Activated CD4-positive, alpha-beta T cell treated with anti-CD3 and anti-CD28 coated beads, Interleukin-2, amount 50 U/mL, for 16 hours (primary cell): ENCODE results near the gene MAL.
A peak's percentile ranks its signal among the peaks of the same experiment; 100 is the strongest.

Experiments
- DNase-seq: peaks from one replicate; pipeline ENCODE4 v3.0.0-alpha.2; 2020

Gene MAL

DNA sequence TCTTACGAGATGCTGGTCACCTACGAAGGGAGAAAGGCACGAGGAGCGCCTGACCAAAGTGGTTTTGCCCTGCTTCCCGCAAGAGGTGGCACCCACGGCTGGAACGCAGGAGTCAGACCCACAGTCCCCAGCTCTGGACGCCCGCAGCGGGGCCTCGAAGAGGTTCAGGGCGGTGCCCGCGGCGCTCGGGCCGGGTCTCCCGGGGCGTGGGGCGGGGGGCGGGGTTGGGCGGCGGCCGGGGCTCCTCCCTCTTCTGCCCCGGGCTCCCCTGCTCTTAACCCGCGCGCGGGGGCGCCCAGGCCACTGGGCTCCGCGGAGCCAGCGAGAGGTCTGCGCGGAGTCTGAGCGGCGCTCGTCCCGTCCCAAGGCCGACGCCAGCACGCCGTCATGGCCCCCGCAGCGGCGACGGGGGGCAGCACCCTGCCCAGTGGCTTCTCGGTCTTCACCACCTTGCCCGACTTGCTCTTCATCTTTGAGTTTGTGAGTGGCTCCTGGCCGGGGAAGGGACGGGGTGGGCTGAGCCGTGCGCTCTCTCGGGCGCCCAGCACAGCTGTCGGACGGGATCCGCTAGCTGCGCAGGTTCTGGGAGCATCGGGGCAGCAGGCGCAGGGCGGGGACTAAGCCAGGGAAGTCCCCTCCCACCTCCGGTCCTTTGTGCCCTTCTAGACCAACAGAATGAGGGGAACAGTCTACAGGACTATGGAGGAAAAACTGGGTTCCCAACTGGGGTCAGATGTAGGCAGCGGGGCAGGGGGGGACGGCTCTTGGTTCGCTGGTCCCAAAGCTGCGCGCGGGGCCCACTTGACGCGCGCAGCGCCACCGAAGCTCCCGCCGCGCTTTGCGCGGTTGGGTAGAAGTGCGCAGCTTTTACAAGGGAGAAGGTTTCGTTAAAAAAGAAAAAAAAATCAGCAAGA lies at the start of gene MAL:
Gene MAL, plus strand, starts transcription at position 303 of the 914 bp plus-strand sequence. Its CDS starts 85 bp downstream, at position 388.
- DNase-seq, result peak; percentile 58

DNA sequence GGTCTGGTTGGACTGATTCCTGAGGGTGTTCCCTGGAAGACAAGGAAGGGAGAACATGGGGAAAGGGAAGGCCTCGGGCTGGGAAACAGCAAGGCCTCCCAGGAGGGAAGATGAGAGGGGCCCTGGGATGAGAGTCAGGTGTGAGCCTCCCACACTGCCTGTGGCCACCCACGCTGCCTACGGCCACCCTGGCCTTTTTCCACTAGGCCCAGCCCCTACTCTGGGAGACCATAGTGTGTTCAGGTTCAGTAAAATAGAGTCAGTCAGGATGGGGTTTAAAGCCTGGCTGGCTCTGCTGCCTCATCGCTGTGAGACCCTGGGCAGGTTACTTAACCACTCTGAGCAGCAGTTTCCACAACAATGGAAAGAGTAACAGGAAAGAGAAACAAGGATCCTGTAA lies 47.7 kb upstream of the MAL start:
- DNase-seq, result no peak

DNA sequence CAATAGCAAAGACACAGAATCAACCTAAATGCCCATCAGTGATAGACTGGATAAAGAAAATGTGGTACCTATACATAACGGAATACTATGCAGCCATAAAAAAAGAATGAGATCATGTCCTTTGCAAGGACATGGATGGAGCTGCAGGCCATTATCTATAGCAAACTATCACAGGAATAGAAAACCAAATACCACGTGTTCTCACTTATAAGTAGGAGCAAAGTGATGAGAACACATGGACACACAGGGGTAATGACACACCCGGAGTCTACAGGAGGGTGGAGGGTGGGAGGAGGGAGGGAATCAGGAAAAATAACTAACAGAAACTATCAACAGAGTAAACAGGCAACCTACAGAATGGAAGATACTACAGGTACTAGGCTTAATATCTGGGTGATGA lies 46.6 kb upstream of the MAL start:
- DNase-seq, result no peak

DNA sequence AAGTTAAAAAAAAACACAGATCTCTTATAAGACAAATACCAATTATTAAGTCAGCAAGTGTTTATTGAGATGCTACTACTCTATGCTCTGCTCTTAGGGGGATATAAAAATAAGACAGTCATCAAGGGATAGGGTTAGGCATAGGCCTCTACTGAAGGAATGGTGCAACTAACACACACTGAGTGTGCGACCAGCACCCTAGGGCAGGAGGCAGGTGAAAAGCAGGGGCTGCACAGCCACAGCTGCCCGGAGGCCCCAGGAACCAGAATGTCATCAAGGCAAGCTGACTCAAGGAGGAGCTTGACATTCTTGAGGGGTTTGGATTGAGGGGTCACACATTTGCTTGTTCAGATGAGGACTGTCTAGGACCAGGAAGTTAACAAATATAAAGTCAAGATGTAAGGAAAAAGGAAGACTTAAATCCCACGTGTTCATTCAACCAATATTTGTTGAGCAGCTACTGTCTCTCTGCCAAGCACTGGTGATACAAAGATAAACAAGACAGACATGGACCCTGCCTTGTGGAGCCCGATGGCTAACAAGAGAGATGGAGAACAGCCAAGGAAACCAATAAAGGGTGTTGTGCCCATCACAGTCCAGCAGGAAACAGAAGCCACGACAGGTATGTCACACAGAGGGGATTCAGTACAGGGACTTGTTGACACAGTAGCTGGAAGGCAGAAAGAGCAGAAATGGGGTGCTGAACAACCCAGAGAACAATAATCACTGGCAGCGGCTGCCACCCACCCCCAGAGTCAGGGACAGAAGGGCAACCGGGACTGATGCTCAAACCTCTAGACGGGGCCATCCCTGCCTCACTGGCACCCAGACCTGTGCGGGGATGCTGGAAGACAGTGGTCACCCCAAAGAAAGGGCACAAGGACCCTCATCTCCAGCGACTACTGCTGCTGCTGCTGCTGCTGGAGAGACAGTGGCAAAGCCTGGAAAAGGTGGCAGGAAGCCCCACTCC lies 45.8 kb upstream of the MAL start:
- no peak for DNase-seq

- no peak for DNase-seq
These were observed 45.1 kb upstream of the MAL start for GRCh38 chr2:94980406-94980805.

DNA sequence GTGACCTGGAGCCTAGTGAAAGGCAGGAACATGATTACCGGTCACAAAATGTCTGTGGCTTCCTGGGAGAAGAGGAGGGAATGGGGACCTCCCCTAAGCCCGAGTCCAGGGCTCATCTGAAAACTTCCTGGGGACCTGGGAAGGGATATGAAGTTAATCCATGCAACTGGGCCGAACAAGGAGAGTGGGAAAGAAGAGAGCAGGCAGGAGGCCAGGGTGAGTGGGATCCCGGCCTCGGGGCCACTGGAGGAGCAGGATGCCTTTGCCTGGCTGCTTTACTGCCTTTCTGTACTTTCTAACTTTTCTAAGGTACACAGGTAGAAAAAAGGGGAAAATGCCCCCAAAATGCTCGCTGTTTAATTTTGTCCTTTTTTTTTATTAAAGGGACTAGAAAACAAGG lies 43.4 kb upstream of the MAL start:
- DNase-seq, result no peak

- DNase-seq, result no peak
These were observed 42.8 kb upstream of the MAL start for GRCh38 chr2:94982675-94983074.

- no peak for DNase-seq
These were observed 40.4 kb upstream of the MAL start for GRCh38 chr2:94984964-94985575.

DNA sequence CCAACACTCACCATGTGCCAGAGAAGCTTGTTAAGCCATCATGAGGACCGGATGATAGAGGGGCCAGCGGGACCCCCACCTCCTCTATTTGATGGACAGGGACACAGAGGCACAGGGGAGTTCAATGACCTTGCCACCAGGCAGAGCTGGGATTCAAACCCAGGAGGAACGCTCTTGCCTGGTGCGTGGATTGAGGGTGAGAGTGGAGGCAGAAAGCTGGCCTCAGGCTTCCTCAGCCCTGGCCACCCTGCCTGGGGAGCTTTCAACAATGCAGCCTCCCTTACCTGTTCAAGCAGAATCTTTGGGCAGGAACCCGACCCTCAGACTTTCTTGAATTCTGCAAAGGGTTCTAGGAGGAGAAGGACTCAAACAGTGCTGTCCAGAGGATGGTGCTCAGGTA lies 39.9 kb upstream of the MAL start:
- DNase-seq, result no peak

GRCh38 chr2:94986392-94986963 lies 39.0 kb upstream of the MAL start:
- DNase-seq, result peak; percentile 41

- DNase-seq, result no peak
These were observed 38.2 kb upstream of the MAL start for GRCh38 chr2:94987074-94988020.

GRCh38 chr2:94990956-94991355 lies 34.6 kb upstream of the MAL start:
- no peak for DNase-seq

- DNase-seq, result no peak
These were observed 33.1 kb upstream of the MAL start for GRCh38 chr2:94992360-94992759.

DNA sequence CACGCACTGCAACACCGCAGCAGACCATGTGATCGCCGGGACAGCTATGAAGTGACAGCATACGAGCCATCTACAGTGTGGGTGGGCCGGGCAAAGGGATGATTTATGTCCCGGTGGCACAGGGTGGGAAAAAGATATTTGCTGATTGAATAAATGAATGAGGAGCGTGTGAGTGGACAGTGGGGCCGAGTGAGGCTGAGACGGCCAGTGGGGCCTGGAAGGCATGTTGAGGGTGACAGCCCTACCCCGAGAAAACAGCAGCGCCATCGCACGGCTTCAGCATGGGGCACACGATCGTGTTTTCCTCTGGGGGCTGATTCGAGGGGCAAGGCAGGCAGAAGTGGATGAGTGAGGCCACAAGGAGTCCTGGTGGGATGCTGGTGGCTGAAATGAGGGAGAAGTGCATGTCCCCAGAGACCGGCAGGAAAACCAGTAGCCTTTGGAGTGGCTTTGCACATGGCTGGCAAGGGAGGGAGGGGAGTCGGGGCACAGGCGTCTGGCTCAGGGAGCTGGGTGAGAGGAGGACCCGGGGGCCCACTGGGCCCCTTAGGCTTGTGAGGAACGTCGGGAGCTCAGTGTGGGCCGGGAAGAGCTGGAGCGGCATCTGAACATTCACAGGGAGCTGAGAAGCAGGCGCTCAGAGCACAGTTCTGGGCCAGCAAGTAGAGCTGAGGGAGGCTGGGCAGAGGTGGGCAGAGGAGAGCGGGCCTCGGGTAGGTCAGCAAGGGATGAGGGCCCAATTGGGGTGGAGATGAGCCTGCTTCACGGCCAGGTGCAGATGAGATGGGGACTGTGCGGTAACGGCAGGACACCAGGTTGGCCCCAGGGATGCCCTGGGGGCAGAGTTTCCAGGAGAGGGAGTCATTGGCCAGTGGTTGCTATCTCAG lies 32.1 kb upstream of the MAL start:
- DNase-seq, result no peak

GRCh38 chr2:94994063-94994913 lies 31.2 kb upstream of the MAL start:
- DNase-seq, result no peak

- DNase-seq, result no peak
These were observed 30.5 kb upstream of the MAL start for GRCh38 chr2:94994914-94995552.

- DNase-seq, result no peak
These were observed 29.8 kb upstream of the MAL start for GRCh38 chr2:94995553-94996304.
